Measurements from ENCODE around the gene NAV2. TPM values are rescaled to one million over a fixed set of nuclear protein-coding genes. Genes with fewer than 3 reads are reported as not detected.

Gene NAV2
- total and polyA plus RNA-seq, 4 donors = 5.0 to 250 (median 51.4) TPM

DNA sequence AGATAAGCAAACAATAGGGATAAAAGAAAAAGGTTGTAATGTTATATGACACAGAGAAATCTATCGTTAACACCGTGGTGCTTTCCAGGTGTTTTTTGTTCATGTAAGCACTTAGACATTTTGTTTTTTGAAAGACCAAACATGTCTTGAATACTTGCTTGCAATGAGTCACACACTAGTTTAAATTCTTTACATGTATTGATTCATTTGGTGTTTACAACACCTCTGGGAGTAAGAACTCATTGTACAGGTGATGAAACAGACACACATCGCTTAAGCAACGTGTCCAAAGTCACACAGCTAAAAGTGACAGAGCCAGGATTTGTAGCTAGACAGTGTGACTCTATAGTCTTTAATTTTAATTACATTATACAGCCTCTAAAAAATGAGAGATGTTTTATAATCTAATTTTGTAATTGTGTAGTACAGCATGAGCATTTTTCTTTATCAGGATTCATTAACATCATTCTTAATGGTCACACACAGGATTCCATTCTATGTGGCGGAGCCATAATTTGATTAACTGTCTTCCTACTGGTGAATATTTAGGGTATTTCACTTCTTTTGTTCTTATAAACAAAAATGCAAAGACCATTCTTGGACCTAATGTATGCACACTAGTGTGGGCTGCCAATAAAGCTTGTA lies 298.8 kb downstream of the NAV2 start:
- WGBS, 2 donors = 80 to 83% methylated on average over 5 of the region's 5 CpGs
- peaks cover 2 to 21% of the 10 kb centered on the region in 2 donors for H3K4me1 ChIP-seq (ENCODE audit: control insufficient read depth in 1 of 2, insufficient read depth in 2 of 2, low read length in 2 of 2)
- H3K4me3 ChIP-seq (ENCODE audit: low read length in 2 of 2) = no peak overlapping the region
- intact Hi-C loops (cut with DNase I) = no loop called here
- no peaks in the 10 kb centered on the region for H3K9me3 ChIP-seq (ENCODE audit: control insufficient read depth, low read length)
- DNase-seq = no peak
- no peaks in the 10 kb centered on the region for H3K36me3 ChIP-seq (ENCODE audit: control insufficient read depth in 1 of 2, insufficient read depth in 2 of 2, low read length in 1 of 2)
- no peaks in the 10 kb centered on the region for H3K27me3 ChIP-seq (ENCODE audit: control insufficient read depth in 1 of 2, insufficient read depth in 2 of 2, low read length in 1 of 2)
- no peak overlapping the region for H3K27ac ChIP-seq (ENCODE audit: low read depth in 1 of 2, low read length in 2 of 2)
- no peak for ATAC-seq (ENCODE audit: low FRiP score)

DNA sequence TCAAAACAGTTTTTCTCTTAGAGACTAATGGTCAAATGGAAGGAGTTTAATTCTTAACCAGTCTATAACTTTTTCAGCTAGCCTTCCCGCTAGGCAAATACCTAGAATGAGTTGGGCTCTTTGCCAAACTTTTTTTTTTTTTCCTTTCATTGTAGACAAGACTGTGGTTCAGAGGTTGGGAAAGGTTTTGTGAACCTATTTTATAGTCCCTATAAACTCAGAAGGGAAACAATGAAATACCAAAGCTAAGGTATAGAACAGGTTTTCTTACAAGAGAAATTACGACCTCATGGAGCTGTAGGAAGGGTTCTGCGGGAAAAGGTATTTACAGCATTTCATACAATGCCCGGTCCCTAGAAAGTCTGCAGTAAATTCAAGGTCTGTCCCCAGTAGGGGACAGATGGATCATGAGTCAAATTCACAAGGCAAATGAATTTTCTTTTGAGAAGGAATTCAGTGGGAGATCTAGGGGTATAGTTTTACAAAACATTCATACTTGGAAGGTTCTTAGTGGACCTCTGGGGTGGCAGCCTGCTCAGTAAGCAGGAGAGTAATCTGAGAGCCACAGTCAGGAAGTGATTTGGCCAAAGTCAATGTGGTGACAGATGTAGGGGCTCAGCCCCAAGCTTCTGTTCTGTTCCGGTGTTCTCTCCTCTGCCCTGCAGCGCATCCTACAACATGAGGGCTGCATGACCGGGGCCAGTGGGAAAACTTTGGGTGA lies 300.9 kb downstream of the NAV2 start:
- WGBS, 2 donors = 50 to 55% methylated on average over 7 of the region's 7 CpGs
- Histone ChIP-seq H3K4me1 (ENCODE audit: control insufficient read depth in 1 of 2, insufficient read depth in 2 of 2, low read length in 2 of 2) (peaks cover 0 to 14% of the 10 kb centered on the region in 2 donors), H3K27ac (ENCODE audit: low read depth in 1 of 2, low read length in 2 of 2) (no peak overlapping the region), H3K4me3 (ENCODE audit: low read length in 2 of 2) (no peak overlapping the region), H3K9me3 (ENCODE audit: control insufficient read depth, low read length) (no peaks in the 10 kb centered on the region), H3K36me3 (ENCODE audit: control insufficient read depth in 1 of 2, insufficient read depth in 2 of 2, low read length in 1 of 2) (no peaks in the 10 kb centered on the region), H3K27me3 (ENCODE audit: control insufficient read depth in 1 of 2, insufficient read depth in 2 of 2, low read length in 1 of 2) (no peaks in the 10 kb centered on the region)
- no peak for DNase-seq
- intact Hi-C loops (cut with DNase I) = no loop called here
- ATAC-seq (ENCODE audit: low FRiP score) = no peak

DNA sequence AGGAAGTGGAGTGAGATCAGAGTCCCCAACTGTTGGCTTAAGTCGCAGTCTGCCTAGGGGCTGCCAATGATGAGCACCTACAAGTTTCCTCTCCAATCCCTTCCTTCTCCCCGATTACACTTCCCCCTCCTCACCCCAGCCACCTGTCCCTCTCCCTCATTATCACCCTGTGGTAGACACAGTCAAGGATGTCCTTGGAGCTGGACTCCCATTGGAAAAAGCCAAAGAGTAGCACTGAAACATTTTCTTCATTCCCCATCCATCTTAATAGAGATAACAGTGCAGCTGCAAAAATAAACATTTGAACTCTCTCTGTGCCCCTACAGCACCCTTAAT lies 301.4 kb downstream of the NAV2 start:
- Histone ChIP-seq H3K27ac (ENCODE audit: low read depth in 1 of 2, low read length in 2 of 2) (no peak overlapping the region), H3K4me3 (ENCODE audit: low read length in 2 of 2) (no peak overlapping the region), H3K36me3 (ENCODE audit: control insufficient read depth in 1 of 2, insufficient read depth in 2 of 2, low read length in 1 of 2) (no peaks in the 10 kb centered on the region), H3K4me1 (ENCODE audit: control insufficient read depth in 1 of 2, insufficient read depth in 2 of 2, low read length in 2 of 2) (peaks cover 0 to 14% of the 10 kb centered on the region in 2 donors), H3K27me3 (ENCODE audit: control insufficient read depth in 1 of 2, insufficient read depth in 2 of 2, low read length in 1 of 2) (no peaks in the 10 kb centered on the region), H3K9me3 (ENCODE audit: control insufficient read depth, low read length) (no peaks in the 10 kb centered on the region)
- intact Hi-C loops (cut with DNase I) = no loop called here
- WGBS, 2 donors = 44 to 45% methylated on average over 2 of the region's 2 CpGs
- ATAC-seq (ENCODE audit: low FRiP score) = no peak
- no peak for DNase-seq

DNA sequence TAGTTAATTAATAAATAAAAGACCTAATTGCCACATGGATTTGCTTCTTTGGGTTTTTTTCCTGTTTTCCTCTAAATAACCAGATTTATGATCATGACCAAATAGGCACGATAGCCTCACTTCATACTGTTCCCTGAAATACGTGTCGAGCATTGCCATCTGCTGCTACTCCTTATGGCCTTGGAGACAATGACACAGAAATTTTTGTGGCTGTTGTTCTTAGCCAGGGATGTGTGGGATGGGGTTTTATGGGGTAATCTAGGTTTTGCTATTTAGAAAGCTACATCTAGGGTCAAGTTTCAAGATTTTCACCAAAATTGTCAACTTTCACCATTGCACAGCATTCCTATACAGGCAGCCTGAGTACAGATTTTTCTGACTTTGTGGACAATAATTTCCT lies 302.5 kb downstream of the NAV2 start:
- 87 to 92% methylated on average over 3 of the region's 3 CpGs for WGBS, 2 donors
- ATAC-seq (ENCODE audit: low FRiP score) = no peak
- Histone ChIP-seq H3K36me3 (ENCODE audit: control insufficient read depth in 1 of 2, insufficient read depth in 2 of 2, low read length in 1 of 2) (no peaks in the 10 kb centered on the region), H3K4me1 (ENCODE audit: control insufficient read depth in 1 of 2, insufficient read depth in 2 of 2, low read length in 2 of 2) (peaks cover 0 to 10% of the 10 kb centered on the region in 2 donors), H3K4me3 (ENCODE audit: low read length in 2 of 2) (no peak overlapping the region), H3K27me3 (ENCODE audit: control insufficient read depth in 1 of 2, insufficient read depth in 2 of 2, low read length in 1 of 2) (no peaks in the 10 kb centered on the region), H3K27ac (ENCODE audit: low read depth in 1 of 2, low read length in 2 of 2) (no peak overlapping the region), H3K9me3 (ENCODE audit: control insufficient read depth, low read length) (no peaks in the 10 kb centered on the region)
- DNase-seq = no peak
- intact Hi-C loops (cut with DNase I) = no loop called here

- peak overlapping the region in 1 of 2 donors; percentile 25 for H3K27ac ChIP-seq (ENCODE audit: low read depth in 1 of 2, low read length in 2 of 2)
These were observed 303.1 kb downstream of the NAV2 start for GRCh38 chr11:20015529-20016427.

GRCh38 chr11:20016526-20016925 lies 303.9 kb downstream of the NAV2 start:
- 65 to 66% methylated on average over 3 of the region's 3 CpGs for WGBS, 2 donors
- H3K36me3 ChIP-seq (ENCODE audit: control insufficient read depth in 1 of 2, insufficient read depth in 2 of 2, low read length in 1 of 2) = no peaks in the 10 kb centered on the region
- no peak for DNase-seq
- H3K9me3 ChIP-seq (ENCODE audit: control insufficient read depth, low read length) = no peaks in the 10 kb centered on the region
- intact Hi-C loops (cut with DNase I) = no loop called here
- no peak for ATAC-seq (ENCODE audit: low FRiP score)
- H3K4me3 ChIP-seq (ENCODE audit: low read length in 2 of 2) = no peak overlapping the region
- peaks cover 0 to 11% of the 10 kb centered on the region in 2 donors for H3K4me1 ChIP-seq (ENCODE audit: control insufficient read depth in 1 of 2, insufficient read depth in 2 of 2, low read length in 2 of 2)
- no peaks in the 10 kb centered on the region for H3K27me3 ChIP-seq (ENCODE audit: control insufficient read depth in 1 of 2, insufficient read depth in 2 of 2, low read length in 1 of 2)
- no peak overlapping the region for H3K27ac ChIP-seq (ENCODE audit: low read depth in 1 of 2, low read length in 2 of 2)

More at GRCh38 chr11:20015529-20016427, 303.1 kb downstream of the NAV2 start:
- peaks cover 0 to 10% of the 10 kb centered on the region in 2 donors for H3K4me1 ChIP-seq (ENCODE audit: control insufficient read depth in 1 of 2, insufficient read depth in 2 of 2, low read length in 2 of 2)
- ATAC-seq (ENCODE audit: low FRiP score) = no peak
- DNase-seq = no peak
- H3K36me3 ChIP-seq (ENCODE audit: control insufficient read depth in 1 of 2, insufficient read depth in 2 of 2, low read length in 1 of 2) = no peaks in the 10 kb centered on the region
- intact Hi-C loops (cut with DNase I) = no loop called here
- no peaks in the 10 kb centered on the region for H3K9me3 ChIP-seq (ENCODE audit: control insufficient read depth, low read length)
- 59 to 62% methylated on average over 14 of the region's 14 CpGs for WGBS, 2 donors
- no peak overlapping the region for H3K4me3 ChIP-seq (ENCODE audit: low read length in 2 of 2)
- no peaks in the 10 kb centered on the region for H3K27me3 ChIP-seq (ENCODE audit: control insufficient read depth in 1 of 2, insufficient read depth in 2 of 2, low read length in 1 of 2)

GRCh38 chr11:20017320-20017719 lies 304.7 kb downstream of the NAV2 start:
- WGBS, 2 donors = 85 to 90% methylated on average over 4 of the region's 4 CpGs

DNA sequence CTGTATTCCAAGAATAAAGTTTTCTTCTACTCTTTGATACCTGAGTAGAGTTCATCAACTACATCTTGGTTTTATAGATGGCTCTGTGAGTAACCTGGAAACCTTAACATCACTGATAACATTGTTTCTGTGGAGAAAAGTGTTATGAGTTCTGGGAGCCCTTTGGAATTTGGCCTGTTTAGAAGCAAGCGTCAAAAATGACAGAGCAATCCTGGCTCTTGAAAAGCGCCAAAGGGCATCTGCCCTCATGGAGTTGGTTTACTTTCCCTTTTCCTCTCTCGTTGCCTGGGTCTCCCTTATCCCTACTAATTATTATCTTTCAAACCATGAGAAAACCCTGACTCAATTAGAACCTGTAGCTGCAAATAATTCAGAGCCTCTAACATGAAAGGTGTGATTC lies 307.6 kb downstream of the NAV2 start:
- no peaks in the 10 kb centered on the region for H3K27me3 ChIP-seq (ENCODE audit: control insufficient read depth in 1 of 2, insufficient read depth in 2 of 2, low read length in 1 of 2)
- intact Hi-C loops (cut with DNase I) = no loop called here
- ATAC-seq (ENCODE audit: low FRiP score) (no peak), DNase-seq (no peak)
- WGBS, 2 donors = 47 to 50% methylated on average over 3 of the region's 3 CpGs
- peaks cover 5 to 11% of the 10 kb centered on the region in 2 donors for H3K4me1 ChIP-seq (ENCODE audit: control insufficient read depth in 1 of 2, insufficient read depth in 2 of 2, low read length in 2 of 2)
- no peaks in the 10 kb centered on the region for H3K9me3 ChIP-seq (ENCODE audit: control insufficient read depth, low read length)
- H3K36me3 ChIP-seq (ENCODE audit: control insufficient read depth in 1 of 2, insufficient read depth in 2 of 2, low read length in 1 of 2) = no peaks in the 10 kb centered on the region
- no peak overlapping the region for H3K27ac ChIP-seq (ENCODE audit: low read depth in 1 of 2, low read length in 2 of 2)
- H3K4me3 ChIP-seq (ENCODE audit: low read length in 2 of 2) = no peak overlapping the region

More at GRCh38 chr11:20017320-20017719, 304.7 kb downstream of the NAV2 start:
- DNase-seq (no peak), ATAC-seq (ENCODE audit: low FRiP score) (no peak)
- no peaks in the 10 kb centered on the region for H3K9me3 ChIP-seq (ENCODE audit: control insufficient read depth, low read length)
- H3K4me1 ChIP-seq (ENCODE audit: control insufficient read depth in 1 of 2, insufficient read depth in 2 of 2, low read length in 2 of 2) = peaks cover 0 to 11% of the 10 kb centered on the region in 2 donors
- H3K27ac ChIP-seq (ENCODE audit: low read depth in 1 of 2, low read length in 2 of 2) = no peak overlapping the region
- no peaks in the 10 kb centered on the region for H3K27me3 ChIP-seq (ENCODE audit: control insufficient read depth in 1 of 2, insufficient read depth in 2 of 2, low read length in 1 of 2)
- H3K4me3 ChIP-seq (ENCODE audit: low read length in 2 of 2) = no peak overlapping the region
- intact Hi-C loops (cut with DNase I) = no loop called here
- H3K36me3 ChIP-seq (ENCODE audit: control insufficient read depth in 1 of 2, insufficient read depth in 2 of 2, low read length in 1 of 2) = no peaks in the 10 kb centered on the region
